Prostate gland (tissue), 2 donors: ENCODE measurements around the gene ST6GALNAC3. TPM values are rescaled to one million over a fixed set of nuclear protein-coding genes. Genes with fewer than 3 reads are reported as not detected.

Source experiments
- DNase-seq: peaks from one replicate; pipeline ENCODE4 v3.0.0-alpha.2; 2019; ENCODE audit warnings: low spot score
- H3K27ac ChIP-seq, 2 donors: fragments of 200-600 bp; sonication (generic); 2 replicates each; pipeline ENCODE4 v1.5.1; 2017 to 2019
- H3K27me3 ChIP-seq: fragments of 200-600 bp; sonication (generic); replicated peaks from 2 replicates; pipeline ENCODE4 v1.5.1; 2019; ENCODE audit not compliant: insufficient read depth
- H3K36me3 ChIP-seq, 2 donors: fragments of 200-600 bp; sonication (generic); 1 replicate in 1 of 2; 2 replicates in 1 of 2; pipeline versions ENCODE4 v1.5.1 to v1.8.1; 2017 to 2019
- H3K4me1 ChIP-seq: fragments of 200-600 bp; sonication (generic); replicated peaks from 2 replicates; pipeline ENCODE4 v1.5.1; 2019
- H3K4me3 ChIP-seq, 2 donors: fragments of 200-600 bp; sonication (generic); 2 replicates each; pipeline ENCODE4 v1.5.1; 2017 to 2019
- H3K9me3 ChIP-seq: fragments of 200-600 bp; sonication (generic); 2 replicates; pipeline ENCODE4 v1.5.1; 2017
- CTCF ChIP-seq, 4 experiments: fragments of 200-600 bp in 2 of 4; fragments of 450-650 bp in 2 of 4; sonication (generic) in 2 of 4; IDR thresholded peaks; 1 replicate in 3 of 4; 2 replicates in 1 of 4; pipeline ENCODE4 v1.5.1; 2016 to 2019; ENCODE audit warnings: antibody characterized with exemption in 4 of 4, mild to moderate bottlenecking in 2 of 4, moderate library complexity in 2 of 4
- POLR2A ChIP-seq: fragments of 450-650 bp; IDR thresholded peaks from one replicate; pipeline ENCODE4 v1.6.1; 2016; ENCODE audit warnings: antibody characterized with exemption, mild to moderate bottlenecking
- POLR2AphosphoS5 ChIP-seq: sonication (generic); formaldehyde crosslinking; IDR thresholded peaks from one replicate; pipeline ENCODE4 v1.6.1; 2017; ENCODE audit warnings: antibody characterized with exemption
- WGBS: methylation state at CpG from one replicate; pipeline ENCODE4 v1.1.5; 2018; 5-methylcytosine and 5-hydroxymethylcytosine counted together
- intact Hi-C: fragments of 100-400 bp; cut with DNase I; formaldehyde crosslinking; loops from one replicate; pipeline ENCODE4 v1.14.2; 2022
- total RNA-seq, 2 donors: library from RNA; depleted of rRNA; stranded (reverse); fragments of >200 nt; gene quantifications; one replicate each; pipeline ENCODE4 v1.1.0, GENCODE V29; 2016

Gene ST6GALNAC3
- total RNA-seq, 2 donors from 2014 or later = 0.41 to 0.80 TPM

GRCh38 chr1:76627498-76627897 is 553.0 kb downstream of the ST6GALNAC3 start:
- no peak for TF ChIP-seq POLR2A
- no peak for TF ChIP-seq CTCF (IDR thresholded peaks at IDR 0.05)
- TF ChIP-seq POLR2AphosphoS5 = no peak
- no peaks in the 10 kb centered on the region for H3K36me3 ChIP-seq
- 85% methylated on average over 5 of the region's 5 CpGs for WGBS
- no peaks in the 10 kb centered on the region for H3K27me3 ChIP-seq
- H3K9me3 ChIP-seq = peaks cover 3% of the 10 kb centered on the region
- no peak overlapping the region for H3K27ac ChIP-seq
- H3K4me3 ChIP-seq = no peak overlapping the region
- no peaks in the 10 kb centered on the region for H3K4me1 ChIP-seq
- intact Hi-C loops = no loop called here
- DNase-seq = no peak

GRCh38 chr1:76627901-76628300 is 553.4 kb downstream of the ST6GALNAC3 start:
- H3K27me3 ChIP-seq = no peaks in the 10 kb centered on the region
- peaks cover 3% of the 10 kb centered on the region for H3K9me3 ChIP-seq
- H3K36me3 ChIP-seq = no peaks in the 10 kb centered on the region
- no peak overlapping the region for H3K4me3 ChIP-seq
- no peaks in the 10 kb centered on the region for H3K4me1 ChIP-seq
- intact Hi-C loops = no loop called here
- no peak overlapping the region for H3K27ac ChIP-seq
- DNase-seq = no peak
- no peak for TF ChIP-seq CTCF (IDR thresholded peaks at IDR 0.05)
- TF ChIP-seq POLR2AphosphoS5 = no peak
- TF ChIP-seq POLR2A = no peak

GRCh38 chr1:76632136-76632535 is 557.6 kb downstream of the ST6GALNAC3 start:
- WGBS = 94% methylated on average over 3 of the region's 3 CpGs

GRCh38 chr1:76635784-76636183 is 561.2 kb downstream of the ST6GALNAC3 start:
- DNase-seq = no peak
- TF ChIP-seq POLR2AphosphoS5 = no peak
- no peak for TF ChIP-seq POLR2A
- no peak for TF ChIP-seq CTCF (IDR thresholded peaks at IDR 0.05)
- Histone ChIP-seq H3K4me3 (no peak overlapping the region), H3K27ac (no peak overlapping the region), H3K36me3 (no peaks in the 10 kb centered on the region), H3K4me1 (no peaks in the 10 kb centered on the region), H3K9me3 (no peaks in the 10 kb centered on the region), H3K27me3 (no peaks in the 10 kb centered on the region)
- intact Hi-C loops = no loop called here
- 100% methylated on average over 2 of the region's 2 CpGs for whole genome bisulfite sequencing

More at GRCh38 chr1:76632136-76632535, 557.6 kb downstream of the ST6GALNAC3 start:
- TF ChIP-seq POLR2A = no peak
- TF ChIP-seq CTCF (IDR thresholded peaks at IDR 0.05) = no peak
- no peak for TF ChIP-seq POLR2AphosphoS5
- no peak overlapping the region for H3K27ac ChIP-seq
- no peak overlapping the region for H3K4me3 ChIP-seq
- no peak for DNase-seq
- H3K27me3 ChIP-seq = no peaks in the 10 kb centered on the region
- no peaks in the 10 kb centered on the region for H3K4me1 ChIP-seq
- H3K9me3 ChIP-seq = peaks cover 3% of the 10 kb centered on the region
- intact Hi-C loops = no loop called here
- H3K36me3 ChIP-seq = no peaks in the 10 kb centered on the region

- Histone ChIP-seq H3K4me3 (no peak overlapping the region), H3K9me3 (no peaks in the 10 kb centered on the region), H3K27me3 (no peaks in the 10 kb centered on the region), H3K27ac (no peak overlapping the region), H3K36me3 (no peaks in the 10 kb centered on the region), H3K4me1 (no peaks in the 10 kb centered on the region)
- TF ChIP-seq CTCF (IDR thresholded peaks at IDR 0.05) (no peak), POLR2AphosphoS5 (no peak), POLR2A (no peak)
- no peak for DNase-seq
- intact Hi-C loops = no loop called here
- WGBS = 92% methylated on average over 2 of the region's 2 CpGs
These were observed 564.6 kb downstream of the ST6GALNAC3 start for GRCh38 chr1:76639181-76639580.
